ENCODE results near the gene SH3BP2. TPM values are rescaled to one million over a fixed set of nuclear protein-coding genes. Genes with fewer than 3 reads are reported as not detected.

Gene SH3BP2
- total RNA-seq, 1 experiment from 2014 or later: 52.8 TPM

GRCh38 chr4:2824836-2825381, 32.0 kb downstream of the SH3BP2 start:
- peaks cover 4 to 7% of the 10 kb centered on the region in 2 experiments; a peak in 3 of 4 replicates for H3K4me1 ChIP-seq (ENCODE audit: control insufficient read depth in 1 of 2, insufficient read depth in 2 of 2, low read length in 2 of 2)
- H3K4me2 ChIP-seq (ENCODE audit: low read length): no peak overlapping the region
- H3K9me3 ChIP-seq (ENCODE audit: control insufficient read depth in 1 of 2, insufficient read depth in 1 of 2, low read depth in 1 of 2, low read length in 2 of 2): no peaks in the 10 kb centered on the region
- ATAC-seq: no peak
- no peak for DNase-seq (ENCODE audit: low read depth, low spot score)
- no peak overlapping the region for H3K9ac ChIP-seq (ENCODE audit: low read length)
- H3K27me3 ChIP-seq (ENCODE audit: insufficient read depth, low read length): no peaks in the 10 kb centered on the region
- no TSS peak for BruUV-seq (replicated peaks)
- no peak overlapping the region for H3K4me3 ChIP-seq (replicated peaks in 1 of 2; ENCODE audit: low read depth in 1 of 2, low read length in 2 of 2)
- RAD21 ChIA-PET (ENCODE audit: low non-redundant PET in 1 of 2, low total read pairs in 2 of 2, uncharacterized antibody in 2 of 2, unreplicated experiment in 2 of 2): no interaction called here
- no peaks in the 10 kb centered on the region for H3K9me2 ChIP-seq (ENCODE audit: insufficient read depth)
- H4K20me1 ChIP-seq (ENCODE audit: insufficient read depth): no peaks in the 10 kb centered on the region
- no peak overlapping the region for H2AFZ ChIP-seq (ENCODE audit: low read depth, low read length, poor library complexity, severe bottlenecking)
- CTCF ChIA-PET: no interaction called here
- POLR2A ChIA-PET: no interaction called here
- no peak overlapping the region for H3K27ac ChIP-seq (ENCODE audit: low read depth, low read length)
- intact Hi-C loops (cut with micrococcal nuclease): no loop called here
- TF ChIP-seq ZFX (IDR thresholded peaks at IDR 0.05) (no peak), ZNF274 (IDR thresholded peaks at IDR 0.05; ENCODE audit: low read depth, low read length) (no peak), FOSL1 (IDR thresholded peaks at IDR 0.05; ENCODE audit: low read depth) (no peak), EZH2phosphoT487 (IDR thresholded peaks at IDR 0.05; ENCODE audit: borderline replicate concordance) (no peak), POLR2AphosphoS5 (IDR thresholded peaks at IDR 0.05; ENCODE audit: low read depth, low read length) (no peak), ELF1 (IDR thresholded peaks at IDR 0.05; ENCODE audit: borderline replicate concordance, low read depth) (no peak), MAX (IDR thresholded peaks at IDR 0.05) (no peak), YY1 (IDR thresholded peaks at IDR 0.05; ENCODE audit: extremely low read depth, insufficient replicate concordance, low read depth, low read length) (no peak), CEBPB (IDR thresholded peaks at IDR 0.05; ENCODE audit: low read depth) (no peak), POLR2A (IDR thresholded peaks at IDR 0.05; ENCODE audit: borderline replicate concordance, extremely low read depth, insufficient read depth, insufficient read length) (no peak)
- TF ChIP-seq, protein P1, sequence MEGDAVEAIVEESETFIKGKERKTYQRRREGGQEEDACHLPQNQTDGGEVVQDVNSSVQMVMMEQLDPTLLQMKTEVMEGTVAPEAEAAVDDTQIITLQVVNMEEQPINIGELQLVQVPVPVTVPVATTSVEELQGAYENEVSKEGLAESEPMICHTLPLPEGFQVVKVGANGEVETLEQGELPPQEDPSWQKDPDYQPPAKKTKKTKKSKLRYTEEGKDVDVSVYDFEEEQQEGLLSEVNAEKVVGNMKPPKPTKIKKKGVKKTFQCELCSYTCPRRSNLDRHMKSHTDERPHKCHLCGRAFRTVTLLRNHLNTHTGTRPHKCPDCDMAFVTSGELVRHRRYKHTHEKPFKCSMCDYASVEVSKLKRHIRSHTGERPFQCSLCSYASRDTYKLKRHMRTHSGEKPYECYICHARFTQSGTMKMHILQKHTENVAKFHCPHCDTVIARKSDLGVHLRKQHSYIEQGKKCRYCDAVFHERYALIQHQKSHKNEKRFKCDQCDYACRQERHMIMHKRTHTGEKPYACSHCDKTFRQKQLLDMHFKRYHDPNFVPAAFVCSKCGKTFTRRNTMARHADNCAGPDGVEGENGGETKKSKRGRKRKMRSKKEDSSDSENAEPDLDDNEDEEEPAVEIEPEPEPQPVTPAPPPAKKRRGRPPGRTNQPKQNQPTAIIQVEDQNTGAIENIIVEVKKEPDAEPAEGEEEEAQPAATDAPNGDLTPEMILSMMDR (IDR thresholded peaks at IDR 0.05 in 2 of 3, conservative IDR thresholded peaks at IDR 0.05 in 1 of 3; ENCODE audit: borderline replicate concordance in 1 of 3, insufficient read depth in 1 of 3, low read depth in 2 of 3, low read length in 2 of 3): no peak
- TF ChIP-seq, protein P2, sequence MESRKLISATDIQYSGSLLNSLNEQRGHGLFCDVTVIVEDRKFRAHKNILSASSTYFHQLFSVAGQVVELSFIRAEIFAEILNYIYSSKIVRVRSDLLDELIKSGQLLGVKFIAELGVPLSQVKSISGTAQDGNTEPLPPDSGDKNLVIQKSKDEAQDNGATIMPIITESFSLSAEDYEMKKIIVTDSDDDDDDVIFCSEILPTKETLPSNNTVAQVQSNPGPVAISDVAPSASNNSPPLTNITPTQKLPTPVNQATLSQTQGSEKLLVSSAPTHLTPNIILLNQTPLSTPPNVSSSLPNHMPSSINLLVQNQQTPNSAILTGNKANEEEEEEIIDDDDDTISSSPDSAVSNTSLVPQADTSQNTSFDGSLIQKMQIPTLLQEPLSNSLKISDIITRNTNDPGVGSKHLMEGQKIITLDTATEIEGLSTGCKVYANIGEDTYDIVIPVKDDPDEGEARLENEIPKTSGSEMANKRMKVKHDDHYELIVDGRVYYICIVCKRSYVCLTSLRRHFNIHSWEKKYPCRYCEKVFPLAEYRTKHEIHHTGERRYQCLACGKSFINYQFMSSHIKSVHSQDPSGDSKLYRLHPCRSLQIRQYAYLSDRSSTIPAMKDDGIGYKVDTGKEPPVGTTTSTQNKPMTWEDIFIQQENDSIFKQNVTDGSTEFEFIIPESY (IDR thresholded peaks at IDR 0.05; ENCODE audit: extremely low read depth, insufficient replicate concordance, low read length): no peak
- TF ChIP-seq, protein P3, sequence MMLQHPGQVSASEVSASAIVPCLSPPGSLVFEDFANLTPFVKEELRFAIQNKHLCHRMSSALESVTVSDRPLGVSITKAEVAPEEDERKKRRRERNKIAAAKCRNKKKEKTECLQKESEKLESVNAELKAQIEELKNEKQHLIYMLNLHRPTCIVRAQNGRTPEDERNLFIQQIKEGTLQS (IDR thresholded peaks at IDR 0.05): no peak
- peaks cover 21 to 36% of the 10 kb centered on the region in 2 experiments for H3K36me3 ChIP-seq (ENCODE audit: control insufficient read depth in 1 of 2, insufficient read depth in 2 of 2, low read length in 2 of 2)
- peaks cover 15% of the 10 kb centered on the region; the same call in 1 of the 2 replicates for H3K79me2 ChIP-seq (ENCODE audit: insufficient read depth, low read length)
